ENCODE results near the gene EIF5B.

Gene EIF5B

DNA sequence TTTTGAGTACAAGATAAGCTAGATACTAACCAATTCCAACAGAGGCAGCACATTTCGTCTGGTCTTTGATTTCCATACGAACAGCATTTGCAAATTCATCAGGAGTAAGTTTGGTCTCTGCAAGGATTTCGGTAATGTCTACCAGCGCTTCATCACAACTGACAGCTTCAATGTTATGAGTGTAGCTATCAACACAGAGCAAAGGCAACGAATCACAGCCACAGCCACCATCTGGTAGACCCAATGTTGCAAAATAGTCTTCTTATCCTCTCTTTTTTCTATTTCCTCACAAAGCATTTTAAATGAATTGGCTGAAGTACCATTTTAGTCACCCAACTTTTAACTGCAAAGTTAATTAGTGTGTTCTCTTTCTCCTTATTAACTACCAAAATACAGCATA is 84.3 kb downstream of the EIF5B start:
- Histone ChIP-seq H3K36me3 (ENCODE audit: control insufficient read depth, insufficient read depth, low read length) (peaks cover 7% of the 10 kb centered on the region), H3K9me3 (ENCODE audit: control insufficient read depth, low read length) (no peaks in the 10 kb centered on the region), H3K4me3 (ENCODE audit: low read length) (no peak overlapping the region), H3K4me1 (ENCODE audit: control insufficient read depth, insufficient read depth, low read length) (no peaks in the 10 kb centered on the region), H3K27me3 (ENCODE audit: control insufficient read depth, insufficient read depth, low read length) (no peaks in the 10 kb centered on the region), H3K9ac (ENCODE audit: low read length) (no peak overlapping the region)

DNA sequence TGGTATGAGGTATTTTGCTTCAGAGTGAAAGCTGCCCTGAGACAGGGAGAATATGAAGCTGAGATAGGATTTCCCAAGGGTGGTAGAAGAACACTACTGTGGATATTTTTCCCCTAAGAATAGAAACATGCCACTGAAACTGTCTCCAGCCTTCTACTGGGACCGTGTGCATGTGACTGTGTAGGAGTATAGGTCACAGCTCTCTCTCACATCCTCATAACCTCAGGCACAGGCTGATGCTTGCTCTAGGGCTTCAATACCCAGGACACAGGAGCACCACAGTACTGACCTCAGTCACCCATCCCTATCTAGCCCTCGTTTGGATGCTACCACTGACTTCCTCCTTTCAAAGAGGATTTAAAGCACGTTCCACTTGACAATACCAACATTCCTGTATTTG is 85.4 kb downstream of the EIF5B start:
- H3K4me3 ChIP-seq (ENCODE audit: low read length) = no peak overlapping the region
- no peaks in the 10 kb centered on the region for H3K4me1 ChIP-seq (ENCODE audit: control insufficient read depth, insufficient read depth, low read length)
- H3K9me3 ChIP-seq (ENCODE audit: control insufficient read depth, low read length) = no peaks in the 10 kb centered on the region
- H3K9ac ChIP-seq (ENCODE audit: low read length) = no peak overlapping the region
- H3K27me3 ChIP-seq (ENCODE audit: control insufficient read depth, insufficient read depth, low read length) = no peaks in the 10 kb centered on the region
- peaks cover 7% of the 10 kb centered on the region for H3K36me3 ChIP-seq (ENCODE audit: control insufficient read depth, insufficient read depth, low read length)

DNA sequence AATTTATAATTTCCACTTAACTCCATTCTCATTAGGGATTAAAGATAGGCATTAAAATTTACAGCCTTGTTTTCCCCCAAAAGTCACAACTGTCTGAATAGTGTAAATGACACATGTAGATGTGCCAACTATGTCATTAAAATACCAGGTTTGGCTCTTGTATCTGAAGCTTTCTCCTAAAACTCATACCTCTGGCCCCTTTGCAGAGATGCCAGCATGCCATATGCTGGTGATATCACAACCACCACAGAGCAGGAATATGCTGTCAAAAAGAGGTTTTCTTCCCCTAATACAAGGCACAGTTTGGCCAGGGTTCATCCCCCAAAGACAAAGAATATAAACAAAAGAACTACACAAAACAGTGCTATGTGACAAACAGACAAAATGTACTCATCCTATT is 87.2 kb downstream of the EIF5B start:
- Histone ChIP-seq H3K9me3 (ENCODE audit: control insufficient read depth, low read length) (no peaks in the 10 kb centered on the region), H3K27me3 (ENCODE audit: control insufficient read depth, insufficient read depth, low read length) (no peaks in the 10 kb centered on the region), H3K9ac (ENCODE audit: low read length) (no peak overlapping the region), H3K36me3 (ENCODE audit: control insufficient read depth, insufficient read depth, low read length) (peaks cover 7% of the 10 kb centered on the region), H3K4me3 (ENCODE audit: low read length) (no peak overlapping the region), H3K4me1 (ENCODE audit: control insufficient read depth, insufficient read depth, low read length) (no peaks in the 10 kb centered on the region)

DNA sequence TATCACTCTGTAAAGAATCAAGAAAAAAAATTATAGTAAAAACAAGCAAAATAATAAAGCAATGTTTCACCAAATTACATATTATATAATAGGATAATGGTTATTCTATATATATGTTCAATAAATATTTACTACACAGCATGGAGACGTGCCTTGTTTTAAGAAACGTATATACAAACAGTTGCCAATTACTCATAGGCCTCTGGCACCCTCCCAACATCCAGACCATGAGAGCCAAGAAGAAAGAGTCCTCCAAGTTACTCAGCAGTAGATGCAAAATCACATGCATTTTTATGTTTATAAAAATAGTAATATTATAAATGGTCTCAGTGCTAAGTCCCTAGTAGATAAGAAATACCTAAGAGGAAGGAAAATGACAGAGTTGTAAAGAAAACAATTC is 87.8 kb downstream of the EIF5B start:
- H3K27me3 ChIP-seq (ENCODE audit: control insufficient read depth, insufficient read depth, low read length) = no peaks in the 10 kb centered on the region
- H3K9ac ChIP-seq (ENCODE audit: low read length) = no peak overlapping the region
- H3K9me3 ChIP-seq (ENCODE audit: control insufficient read depth, low read length) = no peaks in the 10 kb centered on the region
- peaks cover 7% of the 10 kb centered on the region for H3K36me3 ChIP-seq (ENCODE audit: control insufficient read depth, insufficient read depth, low read length)
- H3K4me1 ChIP-seq (ENCODE audit: control insufficient read depth, insufficient read depth, low read length) = no peaks in the 10 kb centered on the region
- no peak overlapping the region for H3K4me3 ChIP-seq (ENCODE audit: low read length)

DNA sequence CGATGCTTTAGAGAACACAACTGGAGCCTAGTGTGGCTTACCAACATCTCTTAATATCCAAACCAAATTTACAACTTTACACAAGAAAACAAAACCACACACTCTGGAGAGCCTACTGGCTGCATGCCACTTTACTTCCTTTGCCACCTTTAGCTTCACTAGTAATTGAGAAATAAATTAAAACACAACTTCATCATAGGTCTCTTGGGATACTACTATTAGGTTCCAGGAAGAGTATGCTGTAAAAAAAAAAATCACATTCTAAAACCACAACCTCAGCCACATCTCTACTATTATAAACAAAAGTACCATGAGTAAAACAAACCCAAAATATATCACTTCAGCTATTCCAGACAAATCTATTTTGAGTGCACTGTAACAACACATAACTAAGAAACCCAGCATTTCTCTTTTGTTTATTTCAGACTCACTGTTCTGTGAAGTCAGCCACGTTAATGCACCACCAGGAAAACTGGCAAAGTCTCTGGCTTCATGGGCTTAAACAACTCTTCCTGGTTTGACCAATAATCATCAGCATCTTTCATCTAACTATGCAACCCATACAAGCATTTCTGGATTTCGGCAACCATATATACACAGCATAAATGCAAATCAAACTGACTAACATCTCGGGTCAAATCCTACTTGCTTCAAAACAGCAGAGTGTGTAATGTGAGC is 93.6 kb downstream of the EIF5B start:
- Histone ChIP-seq H3K27me3 (ENCODE audit: control insufficient read depth, insufficient read depth, low read length) (no peaks in the 10 kb centered on the region), H3K4me1 (ENCODE audit: control insufficient read depth, insufficient read depth, low read length) (no peaks in the 10 kb centered on the region), H3K9ac (ENCODE audit: low read length) (no peak overlapping the region), H3K9me3 (ENCODE audit: control insufficient read depth, low read length) (no peaks in the 10 kb centered on the region), H3K36me3 (ENCODE audit: control insufficient read depth, insufficient read depth, low read length) (no peaks in the 10 kb centered on the region), H3K4me3 (ENCODE audit: low read length) (no peak overlapping the region)

DNA sequence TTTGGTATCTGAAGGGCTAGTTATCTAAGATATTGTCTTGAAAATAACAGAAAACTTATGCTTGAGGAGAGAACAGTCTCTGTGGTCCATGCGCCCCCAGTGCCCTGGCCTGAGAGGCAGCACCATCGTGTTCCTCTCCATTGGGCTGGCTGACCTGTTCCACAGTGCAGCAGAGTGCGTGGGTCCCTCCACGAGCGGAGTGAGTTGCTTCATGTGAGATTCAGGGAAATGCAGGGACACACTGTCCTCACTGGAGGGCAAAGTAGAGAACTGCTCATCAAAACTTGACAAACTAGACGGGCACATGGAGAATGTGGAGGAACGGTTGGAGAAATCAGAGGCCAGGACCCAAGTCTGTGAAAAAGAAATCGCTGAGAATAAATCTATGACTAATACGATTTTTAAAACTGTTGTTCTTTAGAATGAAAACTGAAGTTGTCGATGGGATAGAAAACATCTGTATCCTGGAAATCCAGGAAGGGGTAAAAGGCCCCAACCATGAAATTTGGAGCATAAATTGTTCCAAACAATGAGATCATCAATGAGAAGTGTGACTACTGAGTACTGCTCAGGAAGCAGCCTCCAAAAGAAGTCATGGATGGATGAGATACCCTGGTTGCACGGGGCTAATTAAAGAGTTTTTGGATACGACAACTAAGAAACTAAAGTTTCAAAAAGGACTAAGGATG is 94.5 kb downstream of the EIF5B start:
- Histone ChIP-seq H3K9me3 (ENCODE audit: control insufficient read depth, low read length) (no peaks in the 10 kb centered on the region), H3K27me3 (ENCODE audit: control insufficient read depth, insufficient read depth, low read length) (no peaks in the 10 kb centered on the region), H3K36me3 (ENCODE audit: control insufficient read depth, insufficient read depth, low read length) (no peaks in the 10 kb centered on the region), H3K9ac (ENCODE audit: low read length) (no peak overlapping the region), H3K4me1 (ENCODE audit: control insufficient read depth, insufficient read depth, low read length) (no peaks in the 10 kb centered on the region), H3K4me3 (ENCODE audit: low read length) (no peak overlapping the region)

DNA sequence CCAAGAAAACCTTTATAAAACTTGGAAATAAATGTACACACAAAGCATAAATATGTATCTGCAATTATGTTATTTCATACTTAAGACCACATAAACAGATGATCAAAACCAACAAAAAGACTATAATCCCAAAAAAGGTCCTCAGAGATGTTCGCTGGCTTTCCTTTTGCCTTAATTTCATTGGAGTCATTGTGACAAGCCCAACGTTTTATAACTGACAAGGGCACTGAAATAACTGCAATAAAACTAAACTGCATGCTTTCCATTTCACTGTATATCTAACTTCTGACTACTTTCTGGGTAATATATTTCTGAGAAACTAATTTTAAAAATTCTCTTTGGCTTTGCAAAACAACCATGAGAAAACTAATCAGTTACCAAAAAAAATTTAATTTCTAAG is 96.2 kb downstream of the EIF5B start:
- no peak overlapping the region for H3K9ac ChIP-seq (ENCODE audit: low read length)
- H3K4me3 ChIP-seq (ENCODE audit: low read length) = no peak overlapping the region
- no peaks in the 10 kb centered on the region for H3K36me3 ChIP-seq (ENCODE audit: control insufficient read depth, insufficient read depth, low read length)
- H3K4me1 ChIP-seq (ENCODE audit: control insufficient read depth, insufficient read depth, low read length) = no peaks in the 10 kb centered on the region
- H3K27me3 ChIP-seq (ENCODE audit: control insufficient read depth, insufficient read depth, low read length) = no peaks in the 10 kb centered on the region
- no peaks in the 10 kb centered on the region for H3K9me3 ChIP-seq (ENCODE audit: control insufficient read depth, low read length)

DNA sequence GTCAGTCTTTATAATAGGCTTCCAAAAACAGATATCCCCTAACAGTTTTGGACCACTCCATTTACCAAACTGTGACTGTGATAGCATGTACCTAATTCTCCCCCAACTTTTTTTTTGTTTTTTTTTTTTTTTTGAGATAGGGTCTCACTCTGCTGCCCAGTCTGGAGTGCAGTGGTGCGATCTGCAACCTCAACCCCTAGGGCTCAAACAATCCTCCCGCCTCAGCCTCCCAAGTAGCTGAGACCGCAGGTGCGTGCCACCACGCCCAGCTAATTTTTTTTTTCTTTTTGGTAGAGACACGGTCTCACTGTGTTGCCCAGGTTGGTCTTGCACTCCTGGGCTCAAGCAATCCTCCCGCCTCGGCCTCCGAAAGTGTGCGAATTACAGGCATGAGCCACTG is 99.7 kb downstream of the EIF5B start:
- Histone ChIP-seq H3K9ac (ENCODE audit: low read length) (no peak overlapping the region), H3K36me3 (ENCODE audit: control insufficient read depth, insufficient read depth, low read length) (no peaks in the 10 kb centered on the region), H3K4me3 (ENCODE audit: low read length) (no peak overlapping the region), H3K4me1 (ENCODE audit: control insufficient read depth, insufficient read depth, low read length) (no peaks in the 10 kb centered on the region), H3K9me3 (ENCODE audit: control insufficient read depth, low read length) (no peaks in the 10 kb centered on the region), H3K27me3 (ENCODE audit: control insufficient read depth, insufficient read depth, low read length) (no peaks in the 10 kb centered on the region)

DNA sequence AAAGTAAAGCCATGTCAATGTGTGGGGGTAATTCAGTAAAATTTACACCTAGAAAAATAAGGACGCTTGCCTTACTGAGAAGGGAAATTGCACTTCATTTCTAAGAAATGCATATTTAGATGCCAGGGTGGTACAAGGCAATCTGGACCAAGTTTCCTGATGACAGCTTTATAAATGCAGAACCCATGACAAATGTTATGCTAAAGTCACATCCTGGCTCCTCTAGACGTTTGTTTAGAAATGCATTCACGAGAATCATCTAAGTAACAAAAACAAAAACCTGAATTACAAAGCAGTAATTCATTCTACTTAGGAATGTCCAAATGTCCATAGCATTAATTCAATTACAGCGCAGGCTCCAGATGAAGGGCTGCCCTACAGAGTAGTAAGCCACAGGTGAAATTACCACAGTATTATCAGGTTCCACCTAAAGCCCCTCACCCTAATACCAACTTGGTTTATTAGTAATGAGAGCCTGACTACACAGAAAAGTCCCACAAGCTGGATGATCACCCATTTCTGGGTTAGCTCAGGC is 102.8 kb downstream of the EIF5B start:
- Histone ChIP-seq H3K4me1 (ENCODE audit: control insufficient read depth, insufficient read depth, low read length) (no peaks in the 10 kb centered on the region), H3K36me3 (ENCODE audit: control insufficient read depth, insufficient read depth, low read length) (no peaks in the 10 kb centered on the region), H3K27me3 (ENCODE audit: control insufficient read depth, insufficient read depth, low read length) (no peaks in the 10 kb centered on the region), H3K9me3 (ENCODE audit: control insufficient read depth, low read length) (no peaks in the 10 kb centered on the region), H3K4me3 (ENCODE audit: low read length) (no peak overlapping the region), H3K9ac (ENCODE audit: low read length) (no peak overlapping the region)

DNA sequence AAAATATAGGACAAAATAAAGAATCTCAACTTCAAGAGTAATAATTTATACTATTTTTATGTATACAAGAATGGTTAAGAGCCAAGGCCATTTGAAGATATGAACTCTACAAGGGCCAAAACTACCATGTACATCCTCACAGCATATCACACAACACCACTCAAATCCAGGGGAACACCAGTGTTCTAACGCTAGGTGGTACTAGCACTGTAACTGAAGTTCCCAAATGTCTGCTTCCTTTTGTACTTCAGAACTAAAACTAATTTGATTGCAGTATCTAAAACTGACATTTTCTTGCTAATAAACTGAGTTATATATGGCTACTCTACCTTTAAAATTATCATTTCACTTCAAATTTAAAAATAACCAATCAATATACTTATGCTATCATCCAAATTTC is 105.6 kb downstream of the EIF5B start:
- Histone ChIP-seq H3K9ac (ENCODE audit: low read length) (no peak overlapping the region), H3K4me1 (ENCODE audit: control insufficient read depth, insufficient read depth, low read length) (no peaks in the 10 kb centered on the region), H3K9me3 (ENCODE audit: control insufficient read depth, low read length) (no peaks in the 10 kb centered on the region), H3K4me3 (ENCODE audit: low read length) (no peak overlapping the region), H3K36me3 (ENCODE audit: control insufficient read depth, insufficient read depth, low read length) (no peaks in the 10 kb centered on the region), H3K27me3 (ENCODE audit: control insufficient read depth, insufficient read depth, low read length) (no peaks in the 10 kb centered on the region)

DNA sequence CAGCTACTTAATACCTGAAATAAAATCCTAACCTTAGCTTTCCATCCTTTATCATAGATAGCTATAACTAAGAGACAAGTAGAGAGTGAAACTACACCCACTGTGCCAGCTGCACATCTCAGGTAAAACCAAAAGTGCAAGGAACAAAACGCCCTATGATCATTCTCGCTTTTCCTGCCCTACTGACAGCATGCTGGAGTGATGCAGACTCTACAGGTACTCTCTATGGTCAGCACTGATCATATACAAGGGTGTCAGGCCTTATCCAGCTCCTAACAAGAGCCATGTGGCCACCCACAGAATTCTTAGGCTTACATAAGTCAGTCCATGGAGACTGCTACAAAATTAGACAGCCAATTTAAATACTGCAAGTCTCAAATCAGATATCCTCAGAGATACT is 107.0 kb downstream of the EIF5B start:
- Histone ChIP-seq H3K9me3 (ENCODE audit: control insufficient read depth, low read length) (no peaks in the 10 kb centered on the region), H3K27me3 (ENCODE audit: control insufficient read depth, insufficient read depth, low read length) (no peaks in the 10 kb centered on the region), H3K4me1 (ENCODE audit: control insufficient read depth, insufficient read depth, low read length) (no peaks in the 10 kb centered on the region), H3K4me3 (ENCODE audit: low read length) (no peak overlapping the region), H3K9ac (ENCODE audit: low read length) (no peak overlapping the region), H3K36me3 (ENCODE audit: control insufficient read depth, insufficient read depth, low read length) (no peaks in the 10 kb centered on the region)

DNA sequence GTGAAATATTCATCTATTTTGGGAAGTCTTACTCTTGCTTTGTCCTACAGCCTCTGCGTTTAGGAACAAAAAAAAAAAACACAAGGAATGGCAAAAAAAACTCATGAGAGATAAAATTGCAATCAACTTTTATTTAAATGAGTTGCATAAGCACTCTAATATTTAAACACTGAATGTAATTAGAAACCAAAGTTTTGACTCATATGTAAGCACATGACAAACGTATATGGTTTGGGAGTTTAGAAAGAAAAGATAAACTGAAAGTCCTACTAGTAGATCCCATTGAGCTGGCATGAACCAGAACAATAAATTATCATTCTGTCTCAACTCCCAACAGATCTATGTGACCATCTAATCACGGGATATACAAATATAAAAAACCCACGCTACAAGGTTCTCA is 107.9 kb downstream of the EIF5B start:
- Histone ChIP-seq H3K4me3 (ENCODE audit: low read length) (no peak overlapping the region), H3K9ac (ENCODE audit: low read length) (no peak overlapping the region), H3K36me3 (ENCODE audit: control insufficient read depth, insufficient read depth, low read length) (no peaks in the 10 kb centered on the region), H3K4me1 (ENCODE audit: control insufficient read depth, insufficient read depth, low read length) (no peaks in the 10 kb centered on the region), H3K27me3 (ENCODE audit: control insufficient read depth, insufficient read depth, low read length) (no peaks in the 10 kb centered on the region), H3K9me3 (ENCODE audit: control insufficient read depth, low read length) (no peaks in the 10 kb centered on the region)
